GM18951 (cell line): ENCODE measurements around the gene TAAR9.
"Not testable (repeated sequence)": the region's sequence is repeated elsewhere in the genome, so short reads cannot be mapped to it uniquely, and the experiment has no call there.

Experiments
- POLR2A ChIP-seq: IDR thresholded peaks from 4 replicates; pipeline ENCODE4 v1.6.1; 2011; ENCODE audit warnings: mild to moderate bottlenecking; ENCODE audit not compliant: insufficient read length, insufficient read depth; ENCODE audit errors: extremely low read depth
- in situ Hi-C: fragments of 300-500 bp; cut with MboI; formaldehyde crosslinking; loops from one replicate; pipeline ENCODE4 v1.12.0; 2022; ENCODE audit warnings: low sequenced_read_pairs, mixed read lengths, inconsistent platforms; ENCODE audit not compliant: unreplicated experiment

Gene TAAR9

GRCh38 chr6:132530293-132530974 lies 7.6 kb upstream of the TAAR9 start:
- TF ChIP-seq POLR2A = no peak
- in situ Hi-C loops = loop anchor here (10.0 kb wide), 1 partner anchor 234 kb away; no protein-coding TSS in a partner anchor

- in situ Hi-C loops = loop anchor here (10.0 kb wide), 1 partner anchor 230 kb away; no protein-coding TSS in a partner anchor
Observed at GRCh38 chr6:132534546-132534945, 3.5 kb upstream of the TAAR9 start.

- in situ Hi-C loops = loop anchor here (10.0 kb wide), 1 partner anchor 228 kb away; no protein-coding TSS in a partner anchor
- TF ChIP-seq POLR2A = no peak
Observed at GRCh38 chr6:132537145-132537544, 932 bp upstream of the TAAR9 start.

- no peak for TF ChIP-seq POLR2A
- in situ Hi-C loops = no loop called here
Observed at GRCh38 chr6:132544826-132545225, 6.7 kb downstream of the TAAR9 start.

- in situ Hi-C loops = no loop called here
Observed at GRCh38 chr6:132548746-132549463, 10.8 kb downstream of the TAAR9 start.

GRCh38 chr6:132551214-132551613 lies 13.1 kb downstream of the TAAR9 start:
- no peak for TF ChIP-seq POLR2A
- in situ Hi-C loops = no loop called here

More at GRCh38 chr6:132548746-132549463, 10.8 kb downstream of the TAAR9 start:
- TF ChIP-seq POLR2A = no peak

GRCh38 chr6:132552372-132552771 lies 14.3 kb downstream of the TAAR9 start, which contains the start of gene TAAR8:
Gene TAAR8, plus strand, starts transcription at chr6:132552672. Its CDS starts 21 bp downstream, at chr6:132552693.
- in situ Hi-C loops = no loop called here
- no peak for TF ChIP-seq POLR2A

GRCh38 chr6:132560087-132560486 lies 22.0 kb downstream of the TAAR9 start:
- in situ Hi-C loops = not testable (repeated sequence)

- no peak for TF ChIP-seq POLR2A
- in situ Hi-C loops = no loop called here
Observed at GRCh38 chr6:132566404-132566803, 28.3 kb downstream of the TAAR9 start.

GRCh38 chr6:132567566-132567965 lies 29.5 kb downstream of the TAAR9 start:
- in situ Hi-C loops = no loop called here
- TF ChIP-seq POLR2A = no peak

GRCh38 chr6:132568611-132569010 lies 30.5 kb downstream of the TAAR9 start:
- no peak for TF ChIP-seq POLR2A
- in situ Hi-C loops = no loop called here

GRCh38 chr6:132569170-132569569 lies 31.1 kb downstream of the TAAR9 start:
- TF ChIP-seq POLR2A = no peak
- in situ Hi-C loops = no loop called here

GRCh38 chr6:132570221-132570777 lies 32.2 kb downstream of the TAAR9 start, which contains the start of gene TAAR6:
Gene TAAR6, plus strand, starts transcription at chr6:132570322. Its CDS starts 0 bp downstream, at chr6:132570322.
- TF ChIP-seq POLR2A = no peak
- in situ Hi-C loops = no loop called here

GRCh38 chr6:132571774-132572173 lies 33.7 kb downstream of the TAAR9 start:
- in situ Hi-C loops = no loop called here
- no peak for TF ChIP-seq POLR2A

GRCh38 chr6:132584698-132585097 lies 46.6 kb downstream of the TAAR9 start:
- in situ Hi-C loops = no loop called here
- no peak for TF ChIP-seq POLR2A
